Measurements from ENCODE around the gene NUP93. TPM values are rescaled to one million over a fixed set of nuclear protein-coding genes. Genes with fewer than 3 reads are reported as not detected.

NUP93 gene
- total and polyA plus RNA-seq, 2 of the 8 experiments (the other 6 are each of a cell fraction or from before 2014, with no cell fraction given) = 147 to 201 TPM

DNA sequence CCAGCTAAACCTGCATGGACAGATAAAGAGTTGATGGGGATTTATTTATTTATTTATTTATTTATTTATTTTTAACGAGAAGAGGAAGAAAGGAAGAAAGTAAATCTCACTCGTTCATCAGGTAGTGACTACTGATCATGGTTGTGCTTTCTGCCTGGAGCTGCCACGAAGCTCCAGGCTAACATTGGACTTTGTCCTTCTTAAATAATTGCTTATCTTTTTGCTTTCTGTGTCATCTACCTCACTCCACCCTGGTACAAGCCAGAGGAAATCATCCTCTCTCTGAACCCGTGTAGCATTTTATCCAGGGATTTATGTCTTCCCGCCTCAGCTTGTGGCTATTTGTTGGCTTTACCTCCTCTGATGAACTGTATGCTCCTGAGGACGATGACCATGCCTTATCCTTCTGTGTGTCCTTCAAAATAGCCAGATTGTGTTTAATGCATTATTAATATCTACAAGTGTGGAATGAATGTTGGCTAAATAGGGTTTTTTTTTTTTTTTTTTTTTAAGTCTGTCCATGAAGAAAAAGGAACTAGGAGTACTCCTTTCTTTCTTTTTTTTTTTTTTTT lies 127.0 kb downstream of the NUP93 start:
- no peaks in the 10 kb centered on the region for H3K79me2 ChIP-seq (ENCODE audit: control insufficient read depth in 1 of 2, insufficient read depth in 2 of 2, low read length in 2 of 2)
- no peak for FAIRE-seq
- CTCF ChIA-PET (ENCODE audit: partially characterized antibody) = interaction anchor here (0.6 to 10.8 kb wide), 9 partner anchors 8 to 911 kb away, joined by 3 to 102 read pairs (median 3); partner anchors contain the start of gene SLC12A3

More for the DNA sequence above, 127.0 kb downstream of the NUP93 start:
- Histone ChIP-seq H3K4me2 (ENCODE audit: insufficient read depth in 1 of 2, low read depth in 2 of 2, low read length in 2 of 2) (no peak overlapping the region), H2BK5ac (ENCODE audit: low read depth, low read length) (no peak overlapping the region), H3K9me3 (ENCODE audit: insufficient read depth in 2 of 2, low read depth in 1 of 2, low read length in 1 of 2) (no peaks in the 10 kb centered on the region), H4K5ac (ENCODE audit: insufficient read length, low read depth, low read length) (no peak overlapping the region), H3K36me3 (ENCODE audit: control insufficient read depth in 2 of 4, insufficient read depth in 4 of 4, low read length in 3 of 4) (no peaks in the 10 kb centered on the region), H4K91ac (replicated peaks; ENCODE audit: insufficient read length, low read length) (no peak overlapping the region), H2BK15ac (ENCODE audit: low read length) (no peak overlapping the region), H2AK5ac (ENCODE audit: low read depth, low read length) (no peak overlapping the region), H4K20me1 (replicated peaks in 1 of 2; ENCODE audit: control insufficient read depth in 1 of 2, insufficient read depth in 2 of 2, low read length in 2 of 2) (no peaks in the 10 kb centered on the region), H2BK120ac (replicated peaks; ENCODE audit: low read depth, low read length) (no peak overlapping the region), H3K79me1 (ENCODE audit: low read depth, low read length) (no peaks in the 10 kb centered on the region), H3K27me3 (replicated peaks in 1 of 4; ENCODE audit: control insufficient read depth in 3 of 4, extremely low read depth in 1 of 4, insufficient read depth in 3 of 4, low read length in 3 of 4) (no peaks in the 10 kb centered on the region), H3K9ac (replicated peaks in 1 of 4; ENCODE audit: extremely low read depth in 1 of 4, low read depth in 3 of 4, low read length in 3 of 4) (no peak overlapping the region), H4K8ac (ENCODE audit: extremely low read depth, insufficient read depth, low read length) (no peak overlapping the region), H2BK12ac (ENCODE audit: low read depth, low read length) (no peak overlapping the region), H2AFZ (ENCODE audit: low read length) (no peak overlapping the region), H3K27ac (ENCODE audit: low read depth, low read length) (no peak overlapping the region), H3K18ac (ENCODE audit: extremely low read depth, low read length) (no peak overlapping the region), H3K4me3 (ENCODE audit: extremely low read depth in 1 of 4, insufficient read depth in 2 of 4, low read depth in 3 of 4, low read length in 4 of 4) (no peak overlapping the region), H3K14ac (ENCODE audit: insufficient read length) (no peak overlapping the region), H3K4me1 (replicated peaks in 1 of 4; ENCODE audit: control insufficient read depth in 3 of 4, insufficient read depth in 4 of 4, low read length in 3 of 4) (peaks cover 0 to 6% (median 2%) of the 10 kb centered on the region in 4 experiments; a peak in 4 of 7 replicates), H3K56ac (replicated peaks; ENCODE audit: insufficient read length, low read depth, low read length) (no peak overlapping the region), H2BK20ac (ENCODE audit: low read length) (no peak overlapping the region), H3K4ac (replicated peaks; ENCODE audit: insufficient read length, low read depth, low read length) (no peak overlapping the region), H3K23me2 (ENCODE audit: low read depth, low read length) (no peaks in the 10 kb centered on the region), H3K23ac (ENCODE audit: insufficient read length) (no peak overlapping the region)
- TF ChIP-seq FOSL1 (IDR thresholded peaks at IDR 0.05; ENCODE audit: insufficient read depth, low read depth, low read length) (no peak), KDM5A (IDR thresholded peaks at IDR 0.05; ENCODE audit: low read length) (no peak), SIRT6 (IDR thresholded peaks at IDR 0.05; ENCODE audit: low read length) (no peak), TEAD4 (IDR thresholded peaks at IDR 0.05; ENCODE audit: low read depth, low read length) (no peak), KDM1A (IDR thresholded peaks at IDR 0.05; ENCODE audit: borderline replicate concordance, low read length) (no peak), YY1 (IDR thresholded peaks at IDR 0.05; ENCODE audit: low read depth, low read length) (no peak), ZNF274 (IDR thresholded peaks at IDR 0.05; ENCODE audit: borderline replicate concordance, extremely low read depth, low read length) (no peak), SIN3A (conservative IDR thresholded peaks at IDR 0.05 in 1 of 2, IDR thresholded peaks at IDR 0.05 in 1 of 2; ENCODE audit: low read depth in 1 of 2, low read length in 2 of 2) (no peak)
- TF ChIP-seq, protein P1, sequence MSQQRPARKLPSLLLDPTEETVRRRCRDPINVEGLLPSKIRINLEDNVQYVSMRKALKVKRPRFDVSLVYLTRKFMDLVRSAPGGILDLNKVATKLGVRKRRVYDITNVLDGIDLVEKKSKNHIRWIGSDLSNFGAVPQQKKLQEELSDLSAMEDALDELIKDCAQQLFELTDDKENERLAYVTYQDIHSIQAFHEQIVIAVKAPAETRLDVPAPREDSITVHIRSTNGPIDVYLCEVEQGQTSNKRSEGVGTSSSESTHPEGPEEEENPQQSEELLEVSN (IDR thresholded peaks at IDR 0.05) = no peak
- TF ChIP-seq, protein P2, sequence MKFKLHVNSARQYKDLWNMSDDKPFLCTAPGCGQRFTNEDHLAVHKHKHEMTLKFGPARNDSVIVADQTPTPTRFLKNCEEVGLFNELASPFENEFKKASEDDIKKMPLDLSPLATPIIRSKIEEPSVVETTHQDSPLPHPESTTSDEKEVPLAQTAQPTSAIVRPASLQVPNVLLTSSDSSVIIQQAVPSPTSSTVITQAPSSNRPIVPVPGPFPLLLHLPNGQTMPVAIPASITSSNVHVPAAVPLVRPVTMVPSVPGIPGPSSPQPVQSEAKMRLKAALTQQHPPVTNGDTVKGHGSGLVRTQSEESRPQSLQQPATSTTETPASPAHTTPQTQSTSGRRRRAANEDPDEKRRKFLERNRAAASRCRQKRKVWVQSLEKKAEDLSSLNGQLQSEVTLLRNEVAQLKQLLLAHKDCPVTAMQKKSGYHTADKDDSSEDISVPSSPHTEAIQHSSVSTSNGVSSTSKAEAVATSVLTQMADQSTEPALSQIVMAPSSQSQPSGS (IDR thresholded peaks at IDR 0.05; ENCODE audit: low read length) = no peak
- POLR2A ChIA-PET (ENCODE audit: partially characterized antibody) = interaction anchor here (0.8 to 1.5 kb wide), 2 partner anchors 18 to 26 kb away, joined by 3 read pairs; no protein-coding TSS in a partner anchor
- DNase-seq (ENCODE audit: low read depth in 1 of 2, low spot score in 2 of 2) = no peak
- WGBS, 2 experiments (ENCODE audit: extremely low coverage in 1 of 2, insufficient coverage in 1 of 2, insufficient read length in 1 of 2, insufficient replicate concordance in 2 of 2, low coverage in 1 of 2, low lambda C conversion rate in 2 of 2, missing lambda C conversion rate in 1 of 2) = 75% methylated on average over 6 of the region's 6 CpGs; no CpG with 5 or more reads in 1 of the 2 experiments

All from H1 (cell line).